Endothelial cell of umbilical vein (primary cell): ENCODE results near the gene DDX11. TPM values are rescaled to one million over a fixed set of nuclear protein-coding genes. Genes with fewer than 3 reads are reported as not detected.
"Not testable (repeated sequence)": the region's sequence is repeated elsewhere in the genome, so short reads cannot be mapped to it uniquely, and the experiment has no call there.

Source experiments
- BruUV-seq: library from RNA; stranded (reverse); fragments of 400-500 nt; replicated peaks from 2 replicates; lab custom pipeline; 2021; lab: Mats Ljungman, UMichigan
- CTCF ChIA-PET: fragments of 300-600, 350-600 bp; sonication (Branson Sonifier 250); formaldehyde crosslinking; loops from one replicate; lab custom pipeline; 2021; ENCODE audit warnings: antibody characterized with exemption, inconsistent platforms; lab: Charles Lee
- POLR2A ChIA-PET: fragments of 300-600, 350-600 bp; sonication (Branson Sonifier 250); formaldehyde crosslinking; loops from one replicate; lab custom pipeline; 2021; ENCODE audit warnings: antibody characterized with exemption, inconsistent platforms; lab: Charles Lee
- DNase-seq: peaks from one replicate; pipeline ENCODE4 v3.0.0-alpha.2; 2011; ENCODE audit warnings: low read depth, low spot score
- FAIRE-seq: peaks from 2 replicates; lab custom pipeline; 2011; peaks lifted over from hg19 to GRCh38; lab: Jason Lieb, UNC
- H2AFZ ChIP-seq: 2 replicates; pipeline ENCODE4 v1.6.0; 2012; ENCODE audit warnings: low read depth, low read length, control low read depth, inconsistent platforms
- H3K27ac ChIP-seq: 2 replicates; pipeline ENCODE4 v1.5.1; 2011; ENCODE audit warnings: low read depth, mild to moderate bottlenecking, control low read depth, low read length, moderate library complexity; ENCODE audit not compliant: insufficient read depth
- H3K27me3 ChIP-seq, 2 experiments: 2 replicates each; pipeline versions ENCODE4 v1.6.0 to v1.6.1; 2011; ENCODE audit warnings: low read length in 2 of 2, mixed read lengths in 1 of 2; ENCODE audit not compliant: control insufficient read depth in 2 of 2, insufficient read depth in 2 of 2
- H3K36me3 ChIP-seq, 2 experiments: 2 replicates in 1 of 2; 3 replicates in 1 of 2; pipeline ENCODE4 v1.5.1; 2011; ENCODE audit warnings: low read length in 2 of 2, mild to moderate bottlenecking in 1 of 2, moderate library complexity in 1 of 2; ENCODE audit not compliant: control insufficient read depth in 2 of 2, insufficient read depth in 2 of 2; ENCODE audit errors: extremely low read depth in 1 of 2
- H3K4me1 ChIP-seq: 3 replicates; pipeline ENCODE4 v1.5.1; 2011; ENCODE audit warnings: mild to moderate bottlenecking, low read length; ENCODE audit not compliant: control insufficient read depth, insufficient read depth; ENCODE audit errors: extremely low read depth
- H3K4me2 ChIP-seq: 2 replicates; pipeline ENCODE4 v1.6.1; 2011; ENCODE audit warnings: low read length, control low read depth, mixed read lengths; ENCODE audit not compliant: insufficient read depth
- H3K4me3 ChIP-seq, 3 experiments: fragments of 200-600 bp in 1 of 3; sonication (generic), shearing (Covaris generic) in 1 of 3; replicated peaks in 1 of 3; 2 replicates each; pipeline ENCODE4 v1.5.1; 2011 to 2016; ENCODE audit warnings: control low read depth in 3 of 3, low read length in 3 of 3, mild to moderate bottlenecking in 2 of 3, inconsistent platforms in 1 of 3, low read depth in 1 of 3, moderate library complexity in 1 of 3; ENCODE audit not compliant: insufficient read depth in 1 of 3
- H3K79me2 ChIP-seq: 2 replicates; pipeline ENCODE4 v1.6.0; 2012; ENCODE audit warnings: low read length, inconsistent platforms; ENCODE audit not compliant: control insufficient read depth, insufficient read depth
- H3K9ac ChIP-seq: replicated peaks from 2 replicates; pipeline ENCODE3; 2011; ENCODE audit warnings: low read length, control low read depth; ENCODE audit not compliant: insufficient read depth; ENCODE audit errors: extremely low read depth
- H3K9me1 ChIP-seq: replicated peaks from 3 replicates; pipeline ENCODE4 v1.6.0; 2011; ENCODE audit warnings: mild to moderate bottlenecking, low read length; ENCODE audit not compliant: control insufficient read depth, insufficient read depth; ENCODE audit errors: extremely low read depth
- H3K9me3 ChIP-seq: replicated peaks from 2 replicates; pipeline ENCODE4 v1.5.1; 2012; ENCODE audit warnings: low read length, inconsistent platforms; ENCODE audit not compliant: control insufficient read depth, insufficient read depth
- H4K20me1 ChIP-seq: replicated peaks from 2 replicates; pipeline ENCODE3; 2011; ENCODE audit warnings: mild to moderate bottlenecking, low read length; ENCODE audit not compliant: control insufficient read depth, insufficient read depth; ENCODE audit errors: extremely low read depth
- EZH2 ChIP-seq: IDR thresholded peaks from 2 replicates; pipeline ENCODE4 v1.6.1; 2012; ENCODE audit warnings: borderline replicate concordance, low read depth, mild to moderate bottlenecking, moderate library complexity, low read length, inconsistent platforms; ENCODE audit not compliant: severe bottlenecking
- MAX ChIP-seq: IDR thresholded peaks from 2 replicates; pipeline ENCODE4 v1.6.1; 2011; ENCODE audit not compliant: insufficient read depth, insufficient read length
- POLR2A ChIP-seq: IDR thresholded peaks from 2 replicates; pipeline ENCODE4 v1.6.1; 2012; ENCODE audit warnings: low read depth, mild to moderate bottlenecking, control low read depth, low read length
- POLR2AphosphoS5 ChIP-seq: IDR thresholded peaks from 2 replicates; pipeline ENCODE4 v1.6.1; 2012; ENCODE audit warnings: low read depth, mild to moderate bottlenecking, control low read depth, low read length, moderate library complexity; ENCODE audit not compliant: insufficient read depth
- dilution Hi-C: fragments of 300-500 bp; cut with MboI; formaldehyde crosslinking; loops from one replicate; pipeline ENCODE4 v1.15.0; 2019; ENCODE audit warnings: low sequenced_read_pairs; ENCODE audit not compliant: extremely low pct_ligation_motif_present
- intact Hi-C: fragments of 100-400 bp; cut with micrococcal nuclease; formaldehyde crosslinking; loops from one replicate; pipeline ENCODE4 v1.10.0; 2022
- polyA plus RNA-seq, 4 experiments: library from polyadenylated mRNA; depleted of rRNA in 3 of 4; stranded (reverse) in 3 of 4; unstranded in 1 of 4; fragments of >200 nt; gene quantifications; 2 replicates each; pipeline versions ENCODE4 v1.2.1 to v1.2.3, GENCODE V29; 2011 to 2012; ENCODE audit warnings: missing spikeins in 1 of 4
- total RNA-seq: library from RNA; stranded (reverse); gene quantifications from 2 replicates; pipeline ENCODE4 v1.2.3, GENCODE V29; 2021

DDX11 gene
- total and polyA plus RNA-seq, 2 donors (not counting 3 experiments of a cell fraction or from before 2014, with no cell fraction given): 20.8 to 71.4 TPM

- Histone ChIP-seq H3K27ac (no peak overlapping the region), H3K36me3 (no peaks in the 10 kb centered on the region), H3K9me3 (no peaks in the 10 kb centered on the region), H2AFZ (no peak overlapping the region), H3K79me2 (no peaks in the 10 kb centered on the region), H3K4me1 (peaks cover 20% of the 10 kb centered on the region), H3K9ac (no peak overlapping the region), H3K9me1 (no peaks in the 10 kb centered on the region), H4K20me1 (no peaks in the 10 kb centered on the region), H3K4me3 (no peak overlapping the region), H3K4me2 (no peak overlapping the region), H3K27me3 (no peaks in the 10 kb centered on the region)
- BruUV-seq: no TSS peak
- ChIA-PET CTCF (interaction anchor here (1.3 kb wide), 1 partner anchor 144 kb away, joined by 3 read pairs; no protein-coding TSS in a partner anchor), POLR2A (interaction anchor here (0.7 kb wide), 1 partner anchor 578 kb away, joined by 6 read pairs; no protein-coding TSS in a partner anchor)
- intact Hi-C loops: no loop called here
- FAIRE-seq (no peak), DNase-seq (no peak)
- TF ChIP-seq EZH2 (no peak), MAX (no peak), POLR2AphosphoS5 (no peak), POLR2A (no peak)
- dilution Hi-C loops: no loop called here
These were observed 47.5 kb upstream of the DDX11 start for GRCh38 chr12:31026202-31026601.

GRCh38 chr12:31027006-31027405, 46.7 kb upstream of the DDX11 start:
- POLR2A ChIA-PET, H2AFZ ChIP-seq, H3K36me3 ChIP-seq, BruUV-seq, H3K9ac ChIP-seq, H3K9me1 ChIP-seq, H3K27ac ChIP-seq, FAIRE-seq, H3K4me3 ChIP-seq, intact Hi-C loops, H3K4me2 ChIP-seq, H3K79me2 ChIP-seq, DNase-seq, dilution Hi-C loops, H3K27me3 ChIP-seq, H4K20me1 ChIP-seq, H3K9me3 ChIP-seq: not testable (repeated sequence)
- H3K4me1 ChIP-seq: peaks cover 16% of the 10 kb centered on the region
- CTCF ChIA-PET: interaction anchor here (1.3 kb wide), 1 partner anchor 144 kb away, joined by 3 read pairs; no protein-coding TSS in a partner anchor
